MCF 10A (cell line): ENCODE results near the gene RECK. TPM values are rescaled to one million over a fixed set of nuclear protein-coding genes. Genes with fewer than 3 reads are reported as not detected.
A peak's percentile ranks its signal among the peaks of the same experiment; 100 is the strongest.

Experiments used
- BruUV-seq: library from RNA; stranded (reverse); fragments of 400-500 nt; replicated peaks from 2 replicates; lab custom pipeline; 2021; lab: Mats Ljungman, UMichigan
- CTCF ChIA-PET: fragments of 300-600 bp; sonication (Branson Sonifier 250); formaldehyde crosslinking; extraction: SDS; loops from one replicate; lab custom pipeline; 2021; ENCODE audit warnings: antibody characterized with exemption, inconsistent platforms; lab: Yijun Ruan, JAX
- POLR2A ChIA-PET: fragments of 300-600, 350-650 bp; sonication (Branson Sonifier 250); formaldehyde crosslinking; extraction: SDS; loops from one replicate; lab custom pipeline; 2020; ENCODE audit warnings: antibody characterized with exemption, inconsistent platforms; lab: Yijun Ruan, JAX
- DNase-seq: peaks from one replicate; pipeline ENCODE4 v3.0.0-alpha.2; 2018; ENCODE audit not compliant: unreplicated experiment
- H3K27ac Mint-ChIP-seq: one replicate; pipeline ENCODE4 v1.8.0; 2022; ENCODE audit warnings: mild to moderate bottlenecking, low read depth, mixed read lengths; ENCODE audit not compliant: unreplicated experiment
- H3K27me3 Mint-ChIP-seq: one replicate; pipeline ENCODE4 v1.8.0; 2022; ENCODE audit warnings: mixed read lengths; ENCODE audit not compliant: insufficient read depth, unreplicated experiment
- H3K36me3 Mint-ChIP-seq: one replicate; pipeline ENCODE4 v1.8.0; 2022; ENCODE audit warnings: mild to moderate bottlenecking, moderate library complexity, mixed read lengths; ENCODE audit not compliant: insufficient read depth, unreplicated experiment
- H3K4me1 Mint-ChIP-seq: one replicate; pipeline ENCODE4 v1.8.0; 2022; ENCODE audit warnings: mixed read lengths; ENCODE audit not compliant: insufficient read depth, unreplicated experiment
- H3K4me3 Mint-ChIP-seq: one replicate; pipeline ENCODE4 v1.8.0; 2022; ENCODE audit warnings: mild to moderate bottlenecking, moderate library complexity, mixed read lengths; ENCODE audit not compliant: unreplicated experiment
- H3K9me3 Mint-ChIP-seq: one replicate; pipeline ENCODE4 v1.8.0; 2022; ENCODE audit warnings: mixed read lengths; ENCODE audit not compliant: unreplicated experiment
- intact Hi-C: fragments of 100-400 bp; cut with micrococcal nuclease; formaldehyde crosslinking; loops from 2 replicates; pipeline ENCODE4 v1.14.1; 2022
- total RNA-seq: library from RNA; stranded (reverse); gene quantifications from 2 replicates; pipeline ENCODE4 v1.2.3, GENCODE V29; 2022
- TF ChIP-seq, protein P1 (sequence below): fragments of 200-600 bp; IDR thresholded peaks from one replicate; pipeline ENCODE4 v1.8.0; 2022; ENCODE audit warnings: antibody characterized with exemption, mild to moderate bottlenecking; ENCODE audit not compliant: unreplicated experiment

RECK gene
- total RNA-seq, 1 experiment from 2014 or later = 3.7 TPM

GRCh38 chr9:36074055-36074454 is 37.3 kb downstream of the RECK start:
- Mint-ChIP-seq H3K27me3 (no peaks in the 10 kb centered on the region), H3K4me3 (no peak overlapping the region), H3K27ac (no peak overlapping the region), H3K36me3 (no peaks in the 10 kb centered on the region), H3K9me3 (no peaks in the 10 kb centered on the region), H3K4me1 (peaks cover 19% of the 10 kb centered on the region)
- ChIA-PET POLR2A (interaction anchor here (0.7 to 2.7 kb wide), 11 partner anchors 9 to 263 kb away, joined by 3 to 20 read pairs (median 5); partner anchors contain the start of genes CLTA, HRCT1 and RECK), CTCF (interaction anchor here (0.7 to 2.3 kb wide), 9 partner anchors 9 to 249 kb away, joined by 3 to 13 read pairs (median 5); no protein-coding TSS in a partner anchor)
- BruUV-seq = no TSS peak
- intact Hi-C loops = no loop called here
- DNase-seq = no peak
- TF ChIP-seq, protein P1, sequence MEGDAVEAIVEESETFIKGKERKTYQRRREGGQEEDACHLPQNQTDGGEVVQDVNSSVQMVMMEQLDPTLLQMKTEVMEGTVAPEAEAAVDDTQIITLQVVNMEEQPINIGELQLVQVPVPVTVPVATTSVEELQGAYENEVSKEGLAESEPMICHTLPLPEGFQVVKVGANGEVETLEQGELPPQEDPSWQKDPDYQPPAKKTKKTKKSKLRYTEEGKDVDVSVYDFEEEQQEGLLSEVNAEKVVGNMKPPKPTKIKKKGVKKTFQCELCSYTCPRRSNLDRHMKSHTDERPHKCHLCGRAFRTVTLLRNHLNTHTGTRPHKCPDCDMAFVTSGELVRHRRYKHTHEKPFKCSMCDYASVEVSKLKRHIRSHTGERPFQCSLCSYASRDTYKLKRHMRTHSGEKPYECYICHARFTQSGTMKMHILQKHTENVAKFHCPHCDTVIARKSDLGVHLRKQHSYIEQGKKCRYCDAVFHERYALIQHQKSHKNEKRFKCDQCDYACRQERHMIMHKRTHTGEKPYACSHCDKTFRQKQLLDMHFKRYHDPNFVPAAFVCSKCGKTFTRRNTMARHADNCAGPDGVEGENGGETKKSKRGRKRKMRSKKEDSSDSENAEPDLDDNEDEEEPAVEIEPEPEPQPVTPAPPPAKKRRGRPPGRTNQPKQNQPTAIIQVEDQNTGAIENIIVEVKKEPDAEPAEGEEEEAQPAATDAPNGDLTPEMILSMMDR = no peak

DNA sequence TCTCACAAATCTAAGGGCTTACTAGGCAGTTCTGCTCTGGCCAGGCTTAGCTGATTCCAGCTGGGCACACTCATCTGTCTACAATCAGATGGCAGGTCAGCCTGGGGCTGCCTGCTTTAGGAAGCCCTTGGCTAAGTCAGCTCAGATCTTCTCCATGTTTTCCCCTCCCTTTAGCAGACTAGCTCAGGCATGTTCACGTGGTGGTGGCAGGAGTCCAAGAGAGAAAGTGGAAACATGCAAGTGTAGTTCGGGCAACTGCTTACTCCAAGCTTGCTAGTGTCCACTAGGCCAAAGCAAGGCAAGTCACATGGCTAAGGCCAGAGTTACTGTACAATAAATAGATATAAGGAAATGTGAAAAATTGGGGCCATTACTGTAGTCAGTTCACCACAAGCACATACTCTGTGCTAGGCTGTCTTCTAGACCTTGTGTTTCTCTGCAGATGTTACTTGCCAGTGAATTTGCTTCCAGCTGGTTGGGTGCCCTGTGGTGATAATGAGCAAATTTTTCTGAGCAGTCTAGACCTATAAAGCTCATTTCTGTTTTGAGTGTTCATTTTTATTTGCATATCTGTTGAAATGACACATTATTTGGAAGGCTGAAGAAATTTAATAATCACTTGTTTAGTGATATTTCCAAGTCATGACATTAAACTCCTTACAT is 38.3 kb downstream of the RECK start:
- Mint-ChIP-seq H3K27me3 (no peaks in the 10 kb centered on the region), H3K9me3 (no peaks in the 10 kb centered on the region), H3K36me3 (no peaks in the 10 kb centered on the region), H3K4me1 (peaks cover 19% of the 10 kb centered on the region), H3K4me3 (no peak overlapping the region), H3K27ac (peak overlapping the region; percentile 33)
- TF ChIP-seq, protein P1 = no peak
- POLR2A ChIA-PET = interaction anchor here (0.6 to 2.7 kb wide), 15 partner anchors 9 to 289 kb away, joined by 3 to 20 read pairs (median 5); partner anchors contain the start of genes CLTA, HRCT1 and RECK
- no TSS peak for BruUV-seq
- CTCF ChIA-PET = interaction anchor here (0.5 to 2.3 kb wide), 14 partner anchors 10 to 224 kb away, joined by 3 to 13 read pairs (median 4); no protein-coding TSS in a partner anchor
- peak; percentile 89 for DNase-seq
- intact Hi-C loops = no loop called here

DNA sequence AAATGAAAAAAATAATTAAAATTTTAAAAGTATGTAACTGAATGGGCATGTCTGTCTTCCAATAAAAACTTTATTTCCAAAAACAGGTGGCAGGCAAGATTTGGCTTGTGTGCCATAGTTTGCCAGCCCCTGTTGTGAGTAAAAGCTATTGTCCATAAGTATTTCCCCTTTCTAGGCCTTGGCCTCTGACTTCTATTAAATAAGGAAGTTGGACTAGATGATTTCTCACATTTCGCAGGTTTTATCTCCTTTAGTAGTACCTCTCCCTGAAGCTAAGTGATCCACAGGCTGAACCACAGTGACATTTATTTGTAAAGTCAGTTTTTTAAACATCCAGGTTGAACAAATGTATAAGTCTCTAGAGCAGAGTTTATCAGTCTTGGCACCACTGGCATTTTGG is 41.3 kb downstream of the RECK start:
- Mint-ChIP-seq H3K27me3 (no peaks in the 10 kb centered on the region), H3K4me3 (no peak overlapping the region), H3K4me1 (peaks cover 19% of the 10 kb centered on the region), H3K9me3 (no peaks in the 10 kb centered on the region), H3K36me3 (no peaks in the 10 kb centered on the region), H3K27ac (no peak overlapping the region)
- BruUV-seq = no TSS peak
- intact Hi-C loops = no loop called here
- TF ChIP-seq, protein P1 = no peak
- no peak for DNase-seq
- ChIA-PET POLR2A (no interaction called here), CTCF (interaction anchor here (0.6 to 1.1 kb wide), 2 partner anchors 42 to 132 kb away, joined by 3 to 4 read pairs; no protein-coding TSS in a partner anchor)

DNA sequence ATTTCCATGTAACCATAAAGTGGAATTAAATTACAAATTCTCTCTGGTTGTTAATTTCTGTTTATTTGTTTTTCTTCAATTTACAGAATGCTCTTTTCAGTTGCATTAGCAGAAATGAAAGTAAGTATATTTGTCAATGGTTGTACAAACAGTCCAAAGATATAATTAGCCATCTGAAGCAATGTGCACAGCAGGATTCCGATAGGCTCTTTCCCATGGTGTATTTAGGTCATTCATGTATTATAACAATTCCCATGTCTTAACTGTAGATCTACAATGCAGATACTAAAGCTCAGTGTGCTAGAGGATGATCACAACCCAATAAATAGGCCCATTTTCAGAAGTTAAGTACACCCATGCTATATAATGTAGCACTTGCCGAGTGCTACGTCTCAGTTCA is 43.8 kb downstream of the RECK start:
- intact Hi-C loops = no loop called here
- H3K4me3 Mint-ChIP-seq = no peak overlapping the region
- no peak overlapping the region for H3K27ac Mint-ChIP-seq
- CTCF ChIA-PET = no interaction called here
- no peaks in the 10 kb centered on the region for H3K36me3 Mint-ChIP-seq
- no peaks in the 10 kb centered on the region for H3K4me1 Mint-ChIP-seq
- BruUV-seq = no TSS peak
- no peak for DNase-seq
- TF ChIP-seq, protein P1 = no peak
- POLR2A ChIA-PET = no interaction called here
- no peaks in the 10 kb centered on the region for H3K27me3 Mint-ChIP-seq
- no peaks in the 10 kb centered on the region for H3K9me3 Mint-ChIP-seq
